ENCODE data around the gene TOM1L2.
"Not testable (repeated sequence)": the region's sequence is repeated elsewhere in the genome, so short reads cannot be mapped to it uniquely, and the experiment has no call there.

TOM1L2 gene

DNA sequence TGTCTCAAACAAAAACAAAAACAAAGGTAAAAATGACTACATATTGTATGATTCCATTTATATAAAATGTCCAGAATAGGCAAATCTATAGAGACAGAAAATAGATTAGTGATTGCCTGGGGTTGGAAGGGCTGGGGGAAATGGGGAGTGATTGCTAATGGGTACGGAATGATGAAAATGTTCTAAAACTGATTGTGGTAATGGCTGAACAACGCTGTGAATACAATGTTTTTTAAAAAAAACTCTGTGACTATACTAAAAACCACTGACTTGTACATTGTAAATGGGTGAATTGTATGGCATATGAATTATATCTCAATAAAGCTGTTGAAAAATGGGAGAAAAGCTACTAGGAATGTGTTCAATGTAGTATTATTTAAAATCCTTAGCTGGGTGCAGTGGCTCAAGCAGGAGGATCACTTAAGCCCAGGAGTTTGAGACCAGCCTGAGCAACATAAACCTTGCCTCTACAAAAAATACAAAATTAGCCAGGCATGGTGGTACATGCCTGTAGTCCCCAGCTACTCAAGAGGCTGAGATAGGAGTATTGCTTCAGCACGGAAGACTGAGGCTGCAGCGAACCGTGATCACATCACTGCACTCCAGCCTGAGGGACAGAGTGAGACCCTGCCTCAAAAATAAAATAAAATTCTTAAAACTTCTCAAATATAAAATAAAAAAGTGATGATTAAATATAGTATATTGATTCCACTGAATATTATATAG lies 47.9 kb downstream of the TOM1L2 start:
- DNase-seq (ENCODE audit: low read depth): no peak

DNA sequence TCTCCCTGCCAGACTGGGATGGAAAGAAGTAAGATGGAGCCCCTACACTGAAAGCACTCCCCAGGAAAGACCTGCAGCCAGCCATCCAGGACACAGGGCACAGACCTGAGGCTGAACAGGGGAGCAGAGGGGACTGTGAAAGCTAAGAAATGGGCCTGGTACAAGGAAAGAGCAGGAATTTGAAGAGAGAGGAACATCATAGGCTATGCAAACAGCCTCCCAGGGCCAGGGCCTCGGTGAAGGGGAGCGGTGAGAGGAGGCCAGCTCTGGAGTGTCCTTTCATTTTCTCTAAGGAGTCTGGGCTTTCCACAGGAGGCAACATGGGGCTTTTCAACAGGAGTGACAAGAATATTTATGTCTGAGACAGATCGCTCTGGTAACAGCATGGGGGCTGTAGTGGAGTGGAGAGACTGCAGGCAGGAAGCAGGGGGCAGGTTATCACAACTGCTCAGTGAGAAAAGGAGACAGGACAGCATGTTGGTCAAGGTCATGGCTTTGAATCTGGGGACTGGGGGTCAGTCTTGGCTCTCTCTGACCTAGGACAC lies 50.1 kb downstream of the TOM1L2 start:
- DNase-seq (ENCODE audit: low read depth): no peak

DNA sequence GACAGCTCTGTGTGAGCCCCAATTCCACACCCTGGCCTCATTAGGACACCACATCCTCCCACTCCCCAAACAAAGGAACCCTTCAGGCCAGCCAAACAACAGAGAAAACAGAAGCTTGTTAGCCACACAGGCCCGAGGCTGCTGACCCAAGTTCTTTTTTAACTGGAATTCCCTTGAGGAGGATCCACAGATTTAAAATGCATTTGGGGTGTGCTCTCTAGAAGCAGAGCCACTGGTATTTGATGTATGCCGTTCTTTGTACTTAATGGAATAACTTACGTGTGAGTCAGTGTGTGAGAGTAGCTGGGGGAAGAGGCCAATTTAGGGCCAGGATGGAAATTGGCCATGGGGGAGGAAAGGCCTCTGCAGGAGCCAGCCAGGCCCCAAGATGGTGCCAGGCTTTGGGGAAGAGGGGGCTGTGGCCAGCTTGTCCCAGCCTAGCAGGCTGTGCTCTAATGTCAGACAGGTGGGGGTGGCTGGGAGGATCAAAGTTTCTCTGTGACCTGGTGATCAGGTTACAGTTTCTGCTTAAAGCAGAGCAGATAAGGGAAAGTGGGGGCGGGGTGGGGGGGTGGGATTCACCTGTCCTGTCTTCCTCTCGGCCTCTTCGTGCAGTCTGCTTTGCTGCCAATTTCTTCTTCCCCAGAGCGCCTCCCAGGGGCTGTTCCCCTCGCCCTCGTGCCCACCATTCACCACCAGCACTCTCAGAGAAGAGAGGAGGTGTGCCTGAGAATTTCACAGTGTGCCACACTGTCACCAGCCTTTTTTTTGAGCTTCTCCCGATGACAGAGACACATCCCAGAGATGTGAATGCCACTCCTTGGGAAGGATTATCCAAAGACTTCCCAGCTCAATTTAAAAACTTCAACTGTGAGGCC lies 50.8 kb downstream of the TOM1L2 start:
- DNase-seq (ENCODE audit: low read depth): no peak

GRCh38 chr17:17919169-17920107 lies 52.8 kb downstream of the TOM1L2 start:
- DNase-seq (ENCODE audit: low read depth): peak; percentile 48

- no peak for DNase-seq (ENCODE audit: low read depth)
Measured at GRCh38 chr17:17917394-17917793, 54.8 kb downstream of the TOM1L2 start.

GRCh38 chr17:17915183-17915582 lies 57.0 kb downstream of the TOM1L2 start:
- no peak for DNase-seq (ENCODE audit: low read depth)

DNA sequence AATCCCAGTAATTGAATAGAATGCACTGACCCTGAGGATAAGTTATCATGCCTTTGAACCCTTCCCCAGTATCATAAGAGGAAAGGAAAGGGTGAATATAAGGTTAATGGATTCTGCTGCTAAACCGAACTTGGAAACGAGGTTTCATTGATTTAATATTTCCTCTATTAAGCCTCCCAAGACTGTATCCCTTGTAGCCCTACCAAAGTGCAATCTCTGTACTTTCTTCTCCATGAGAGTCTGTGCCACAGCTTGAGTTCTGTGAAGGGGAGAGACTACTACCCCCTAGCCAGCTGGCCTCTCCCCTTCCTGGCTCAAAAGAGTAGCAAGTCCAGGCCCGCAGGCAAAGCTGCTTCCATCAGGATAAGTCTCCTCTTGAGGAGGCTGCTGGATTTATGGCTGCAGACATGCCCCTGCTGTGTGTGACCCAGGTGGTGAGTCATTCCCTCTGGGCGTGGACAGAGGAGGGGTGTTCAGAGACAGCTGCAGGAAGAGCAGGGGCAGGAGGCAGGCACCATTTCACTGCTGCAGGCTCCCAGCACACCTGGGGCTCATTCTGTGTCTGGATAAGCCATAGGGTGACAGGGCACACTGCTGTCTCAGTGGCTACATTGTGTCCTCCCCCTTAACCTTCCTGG lies 58.4 kb downstream of the TOM1L2 start:
- peak; percentile 5 for DNase-seq (ENCODE audit: low read depth)

DNA sequence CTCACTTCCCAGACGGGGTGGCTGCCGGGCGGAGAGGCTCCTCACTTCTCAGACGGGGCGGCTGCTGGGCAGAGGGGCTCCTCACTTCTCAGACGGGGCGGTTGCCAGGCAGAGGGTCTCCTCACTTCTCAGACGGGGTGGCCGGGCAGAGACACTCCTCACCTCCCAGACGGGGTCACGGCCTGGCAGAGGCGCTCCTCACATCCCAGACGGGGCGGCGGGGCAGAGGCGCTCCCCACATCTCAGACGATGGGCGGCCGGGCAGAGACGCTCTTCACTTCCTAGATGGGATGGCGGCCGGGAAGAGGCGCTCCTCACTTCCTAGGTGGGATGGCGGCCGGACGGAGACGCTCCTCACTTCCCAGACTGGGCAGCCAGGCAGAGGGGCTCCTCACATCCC lies 59.9 kb downstream of the TOM1L2 start:
- DNase-seq (ENCODE audit: low read depth): not testable (repeated sequence)

DNA sequence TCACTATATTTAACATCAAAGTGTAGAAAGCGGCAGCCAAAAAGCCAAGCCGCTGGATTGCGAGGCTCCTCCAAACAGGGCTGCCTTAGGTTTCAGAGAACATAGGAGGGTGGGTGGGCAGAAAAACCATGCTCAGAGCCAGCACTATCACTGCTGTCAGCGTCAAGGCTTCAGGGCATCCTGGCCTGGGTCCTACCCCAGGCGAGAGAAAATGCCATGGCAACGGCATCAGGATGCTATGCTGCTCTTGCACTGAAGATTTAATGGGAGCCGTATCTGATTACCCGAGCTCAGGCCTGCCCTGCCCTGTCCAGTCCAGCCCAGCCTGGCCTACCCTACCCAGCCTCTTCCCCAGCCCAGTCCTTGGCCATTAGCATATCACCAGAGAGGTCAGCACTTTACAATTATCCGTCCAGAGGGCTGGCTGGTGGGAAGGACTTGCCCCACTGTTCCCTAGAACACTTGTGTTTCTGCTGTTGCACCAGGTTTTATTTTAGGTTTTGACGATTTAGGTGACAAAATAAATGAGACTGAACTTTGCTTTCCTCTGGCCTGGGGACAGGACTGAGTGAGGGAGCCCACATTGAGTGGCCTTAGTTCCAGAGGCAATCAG lies 61.1 kb downstream of the TOM1L2 start:
- DNase-seq (ENCODE audit: low read depth): no peak

DNA sequence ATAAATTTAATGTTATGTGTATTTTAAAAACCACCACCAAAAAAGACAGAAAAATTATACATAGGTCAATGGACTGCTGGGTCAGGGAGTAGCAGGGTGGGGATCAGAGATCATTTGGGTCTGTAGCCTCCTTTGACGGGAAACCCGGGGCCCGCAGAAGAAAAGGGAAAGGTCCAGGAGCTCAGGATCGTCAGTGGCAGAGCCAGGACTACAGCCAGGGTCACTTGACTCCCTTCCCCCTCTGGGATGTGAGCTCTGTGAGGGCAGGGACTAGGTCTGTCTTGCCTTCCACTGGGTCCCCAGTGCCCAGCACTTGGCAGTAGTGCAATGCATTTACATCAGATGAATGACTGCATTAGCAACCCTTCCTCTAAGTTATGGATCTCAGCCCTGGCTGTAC lies 62.1 kb downstream of the TOM1L2 start:
- DNase-seq (ENCODE audit: low read depth): no peak

GRCh38 chr17:17909078-17909477 lies 63.1 kb downstream of the TOM1L2 start:
- DNase-seq (ENCODE audit: low read depth): no peak

- no peak for DNase-seq (ENCODE audit: low read depth)
Measured at GRCh38 chr17:17907469-17907868, 64.7 kb downstream of the TOM1L2 start.

GRCh38 chr17:17906418-17907215 lies 65.6 kb downstream of the TOM1L2 start:
- no peak for DNase-seq (ENCODE audit: low read depth)

DNA sequence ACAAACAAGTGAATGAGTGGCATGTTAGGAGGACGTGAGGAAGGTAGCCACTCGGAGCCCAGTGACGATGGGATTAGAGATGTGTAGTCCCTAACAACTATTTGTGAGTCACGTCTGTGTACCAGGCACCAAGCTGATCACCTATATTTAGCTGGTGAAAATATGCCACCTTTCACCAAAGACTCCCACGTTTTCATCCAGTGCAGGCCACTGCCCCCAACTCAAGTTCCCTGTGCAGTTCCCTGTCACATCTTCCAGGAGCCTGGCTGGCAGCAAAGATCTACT lies 67.2 kb downstream of the TOM1L2 start:
- no peak for DNase-seq (ENCODE audit: low read depth)

DNA sequence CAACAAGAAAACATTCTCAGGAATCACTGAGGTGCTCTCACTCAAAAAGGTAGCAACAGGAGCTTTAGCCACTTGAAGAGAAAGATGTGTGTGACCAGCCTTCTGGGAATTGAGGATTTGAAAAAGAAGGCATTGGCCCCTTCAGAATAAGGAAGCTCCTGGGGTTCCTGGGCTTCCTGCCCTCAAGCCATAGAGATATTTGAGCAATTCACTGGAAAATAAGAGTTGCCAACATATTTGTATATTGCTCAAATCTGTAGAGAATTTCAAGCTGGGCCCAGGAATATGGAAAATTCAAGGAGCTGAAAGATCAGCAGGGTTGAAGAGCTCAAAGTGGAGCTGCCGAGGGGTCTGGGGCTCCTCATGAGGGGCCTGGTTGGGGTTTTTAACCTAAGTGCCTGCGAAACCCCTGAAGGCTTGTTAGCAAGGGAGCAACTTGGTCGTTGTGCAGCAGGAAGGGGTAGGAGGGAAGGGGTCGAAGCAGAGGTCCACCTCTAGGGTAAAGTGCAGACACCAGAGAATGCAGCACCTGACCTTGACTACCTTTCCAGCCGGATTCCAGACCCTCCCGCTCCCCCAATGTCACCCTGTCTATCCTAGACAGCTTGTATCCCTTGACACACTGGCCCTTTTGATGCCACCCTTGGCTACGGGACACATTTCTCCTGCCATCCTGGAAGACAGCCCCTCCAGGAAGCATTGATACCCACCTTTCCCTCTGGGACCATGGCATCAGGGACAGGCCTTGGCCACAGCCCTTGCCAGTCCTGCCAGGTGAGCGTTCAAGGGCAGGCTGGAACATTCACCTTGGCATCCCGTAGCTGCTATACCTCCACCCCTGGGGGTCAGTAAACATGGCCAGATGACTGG lies 67.8 kb downstream of the TOM1L2 start:
- DNase-seq (ENCODE audit: low read depth): no peak

- DNase-seq (ENCODE audit: low read depth): no peak
Measured at GRCh38 chr17:17902877-17903276, 69.3 kb downstream of the TOM1L2 start.

DNA sequence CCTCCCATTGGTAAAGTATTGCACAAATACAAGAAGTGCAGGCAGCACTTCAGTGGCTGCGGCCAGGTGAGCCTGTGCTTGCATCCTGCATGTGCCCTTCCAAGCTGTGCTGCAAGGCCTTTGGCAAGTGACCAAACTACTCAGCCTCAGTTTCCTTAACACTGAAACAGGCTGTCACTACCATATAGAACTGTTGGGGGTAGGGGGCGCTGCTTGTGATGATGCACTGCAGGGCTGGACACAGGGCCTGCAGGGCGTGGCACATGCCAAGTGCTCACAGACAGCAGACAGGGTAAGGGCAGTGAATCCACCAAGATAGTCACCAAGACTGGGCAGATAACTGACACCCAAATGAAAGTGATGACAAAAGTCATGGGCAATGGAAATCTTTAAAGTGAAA lies 69.8 kb downstream of the TOM1L2 start:
- DNase-seq (ENCODE audit: low read depth): no peak

DNA sequence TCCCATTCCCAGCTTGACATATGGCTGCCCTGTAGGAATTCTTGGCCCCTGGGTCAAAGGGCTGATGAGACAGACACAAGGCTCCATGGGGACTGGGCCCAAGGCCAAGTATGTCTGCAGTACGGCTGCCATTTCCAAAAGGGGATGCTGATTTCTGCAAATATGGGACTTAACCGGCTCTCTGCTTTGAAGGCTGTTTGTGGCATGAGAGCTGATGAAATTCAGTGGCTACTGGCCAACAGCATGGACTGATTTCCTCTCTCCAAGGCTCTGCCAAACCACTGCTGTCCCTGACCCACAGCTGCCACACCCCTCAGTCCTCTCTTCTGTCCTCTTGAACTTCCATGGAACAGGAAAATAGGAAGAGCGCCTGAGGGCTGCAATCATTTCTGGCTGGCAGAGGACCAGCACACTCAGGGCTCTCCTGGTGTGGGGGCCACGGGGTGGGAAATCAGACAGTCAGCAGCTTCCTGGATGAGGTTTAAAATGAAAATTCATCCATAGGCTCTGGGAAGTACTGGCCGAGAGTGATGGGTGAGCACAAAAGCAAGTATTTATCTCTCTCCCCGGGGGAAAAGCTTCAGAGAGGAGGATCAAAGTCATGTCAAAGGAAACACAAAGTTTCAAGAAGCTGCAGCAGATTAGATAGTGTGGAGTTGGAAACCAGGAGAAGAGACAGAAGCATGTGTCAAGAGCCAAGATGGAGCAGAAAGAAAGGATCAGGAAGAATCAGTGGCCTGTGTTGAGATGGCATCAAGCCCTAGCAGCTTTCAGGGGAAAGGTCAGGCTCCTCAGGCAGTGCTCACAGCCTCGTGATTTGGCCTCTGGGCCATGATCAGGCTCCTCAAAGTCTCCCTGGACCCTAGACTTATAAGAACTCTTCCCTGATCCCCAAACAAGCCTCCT lies 71.3 kb downstream of the TOM1L2 start:
- DNase-seq (ENCODE audit: low read depth): no peak
